BJ (cell line): ENCODE results near the gene PRG2. TPM values are rescaled to one million over a fixed set of nuclear protein-coding genes. Genes with fewer than 3 reads are reported as not detected.

Experiments
- CTCF ChIA-PET: fragments of 350-600 bp; formaldehyde crosslinking; extraction: SDS; loops from one replicate; lab custom pipeline; 2021; ENCODE audit warnings: antibody characterized with exemption, inconsistent platforms; lab: Yijun Ruan, JAX
- POLR2A ChIA-PET: fragments of 300-600 bp; sonication (Branson Sonifier 250); formaldehyde crosslinking; extraction: SDS; loops from one replicate; lab custom pipeline; 2021; ENCODE audit warnings: antibody characterized with exemption; lab: Charles Lee
- DNase-seq: peaks from one replicate; pipeline ENCODE4 v3.0.0-alpha.2; 2011; ENCODE audit warnings: low read depth
- H3K27me3 ChIP-seq: 2 replicates; pipeline ENCODE4 v1.6.0; 2011; ENCODE audit warnings: low read length; ENCODE audit not compliant: control insufficient read depth, insufficient read depth
- H3K36me3 ChIP-seq: 2 replicates; pipeline ENCODE4 v1.5.1; 2011; ENCODE audit warnings: low read length; ENCODE audit not compliant: control insufficient read depth, insufficient read depth
- H3K4me3 ChIP-seq: 2 replicates; pipeline ENCODE4 v1.5.1; 2011; ENCODE audit warnings: low read depth, mild to moderate bottlenecking, control low read depth, low read length
- CTCF ChIP-seq: IDR thresholded peaks from 2 replicates; pipeline ENCODE4 v1.5.1; 2011; ENCODE audit warnings: low read depth, mild to moderate bottlenecking, control low read depth, inconsistent platforms, low read length, moderate library complexity; ENCODE audit not compliant: insufficient read depth
- polyA plus RNA-seq: library from polyadenylated mRNA; depleted of rRNA; stranded (reverse); fragments of >200 nt; gene quantifications from 2 replicates; pipeline ENCODE4 v1.2.3, GENCODE V29; 2011

Gene PRG2
- polyA plus RNA-seq, 1 experiment = not detected

- no peak for TF ChIP-seq CTCF
- peaks cover 2% of the 10 kb centered on the region; the same call in 1 of the 2 replicates for H3K27me3 ChIP-seq
- no peaks in the 10 kb centered on the region for H3K36me3 ChIP-seq
- no peak for DNase-seq
- H3K4me3 ChIP-seq = no peak overlapping the region
- ChIA-PET CTCF (no interaction called here), POLR2A (no interaction called here)
Measured at GRCh38 chr11:57375490-57375889, 15.0 kb downstream of the PRG2 start.

- POLR2A ChIA-PET = no interaction called here
- Histone ChIP-seq H3K27me3 (peaks cover 2% of the 10 kb centered on the region; the same call in 1 of the 2 replicates), H3K4me3 (no peak overlapping the region), H3K36me3 (no peaks in the 10 kb centered on the region)
- CTCF ChIA-PET = no interaction called here
- DNase-seq = no peak
- no peak for TF ChIP-seq CTCF
Measured at GRCh38 chr11:57374966-57375365, 15.5 kb downstream of the PRG2 start.

- ChIA-PET POLR2A (no interaction called here), CTCF (interaction anchor here (1.2 to 1.8 kb wide), 2 partner anchors 11 to 27 kb away, joined by 3 to 5 read pairs; no protein-coding TSS in a partner anchor)
- no peak overlapping the region for H3K4me3 ChIP-seq
- no peak for DNase-seq
- no peak for TF ChIP-seq CTCF
- peaks cover 2% of the 10 kb centered on the region; the same call in 1 of the 2 replicates for H3K27me3 ChIP-seq
- no peaks in the 10 kb centered on the region for H3K36me3 ChIP-seq
Measured at GRCh38 chr11:57373146-57373545, 17.3 kb downstream of the PRG2 start.

DNA sequence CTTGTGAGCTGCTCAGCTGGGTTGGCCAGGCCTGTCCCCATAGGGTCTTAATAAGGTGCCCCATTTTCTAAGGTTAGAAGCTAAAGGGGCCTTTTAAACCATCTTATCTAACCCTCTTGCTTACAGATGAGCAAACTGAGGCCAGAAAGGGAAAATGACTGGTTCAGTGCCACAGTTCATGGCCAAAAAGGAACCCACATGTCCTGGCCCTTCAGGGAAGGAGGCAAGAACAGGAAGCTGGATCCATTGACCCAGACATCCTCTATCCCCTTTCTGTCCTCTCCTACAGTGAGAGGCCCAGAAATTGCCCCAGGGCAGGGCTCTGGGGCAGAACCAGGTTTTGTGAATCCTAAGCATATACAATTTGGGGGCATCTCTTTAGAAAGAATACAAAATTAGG is 19.5 kb downstream of the PRG2 start:
- TF ChIP-seq CTCF = no peak
- POLR2A ChIA-PET = no interaction called here
- H3K27me3 ChIP-seq = no peaks in the 10 kb centered on the region
- CTCF ChIA-PET = interaction anchor here (1.0 to 2.0 kb wide), 3 partner anchors 9 to 21 kb away, joined by 3 to 7 read pairs (median 3); no protein-coding TSS in a partner anchor
- no peak for DNase-seq
- no peak overlapping the region for H3K4me3 ChIP-seq
- H3K36me3 ChIP-seq = no peaks in the 10 kb centered on the region

DNA sequence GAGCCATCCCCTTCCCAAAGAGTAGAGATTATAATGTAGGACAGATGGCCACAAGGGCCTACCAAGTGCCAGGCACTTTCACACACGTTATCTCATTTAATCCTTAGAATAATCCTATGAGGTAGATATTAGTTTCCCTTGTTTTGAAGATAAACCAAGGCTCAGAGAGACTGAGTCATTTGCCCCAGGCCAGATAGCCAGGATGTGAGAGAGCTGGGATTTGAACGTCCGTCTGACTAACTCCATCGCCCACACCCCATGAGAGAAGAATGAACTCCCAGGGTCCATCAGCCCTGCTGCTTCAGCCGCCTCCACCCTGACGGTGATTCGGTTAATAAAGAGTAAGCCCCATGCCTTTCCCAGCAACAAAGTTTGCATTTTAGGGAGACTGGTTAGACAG is 20.2 kb downstream of the PRG2 start:
- H3K36me3 ChIP-seq = no peaks in the 10 kb centered on the region
- no peak for TF ChIP-seq CTCF
- H3K4me3 ChIP-seq = no peak overlapping the region
- peak; percentile 32 for DNase-seq
- POLR2A ChIA-PET = no interaction called here
- H3K27me3 ChIP-seq = no peaks in the 10 kb centered on the region
- CTCF ChIA-PET = interaction anchor here (1.0 to 2.0 kb wide), 3 partner anchors 9 to 21 kb away, joined by 3 to 7 read pairs (median 3); no protein-coding TSS in a partner anchor
